Endodermal cell (in vitro differentiated cells): ENCODE measurements around the gene APOBEC3G. TPM values are rescaled to one million over a fixed set of nuclear protein-coding genes. Genes with fewer than 3 reads are reported as not detected.
A peak's percentile ranks its signal among the peaks of the same experiment; 100 is the strongest.
"Not testable (repeated sequence)": the region's sequence is repeated elsewhere in the genome, so short reads cannot be mapped to it uniquely, and the experiment has no call there.

Experiments used
- DNase-seq: peaks from one replicate; pipeline ENCODE4 v3.0.0-alpha.2; 2017
- H3K27ac ChIP-seq: 2 replicates; pipeline ENCODE4 v1.5.1; 2013; ENCODE audit warnings: mild to moderate bottlenecking, low read depth, low read length, moderate library complexity
- H3K27me3 ChIP-seq: 2 replicates; pipeline ENCODE4 v1.6.1; 2013; ENCODE audit warnings: mild to moderate bottlenecking, low read length, moderate library complexity; ENCODE audit not compliant: insufficient read depth, control insufficient read depth, poor library complexity, severe bottlenecking
- H3K36me3 ChIP-seq: 2 replicates; pipeline ENCODE4 v1.7.0; 2013; ENCODE audit warnings: mild to moderate bottlenecking, low read length, moderate library complexity; ENCODE audit not compliant: control insufficient read depth, insufficient read depth
- H3K4me1 ChIP-seq: one replicate; pipeline ENCODE4 v1.7.0; 2013; ENCODE audit warnings: low read length; ENCODE audit not compliant: control insufficient read depth, insufficient read depth
- H3K4me3 ChIP-seq: 2 replicates; pipeline ENCODE4 v1.5.1; 2013; ENCODE audit warnings: mild to moderate bottlenecking, low read length, moderate library complexity
- H3K9ac ChIP-seq: 2 replicates; pipeline ENCODE4 v1.6.1; 2013; ENCODE audit warnings: mild to moderate bottlenecking, low read length, moderate library complexity; ENCODE audit not compliant: poor library complexity, severe bottlenecking; ENCODE audit errors: extremely low read depth
- H3K9me3 ChIP-seq: 2 replicates; pipeline ENCODE4 v1.6.1; 2013; ENCODE audit warnings: mild to moderate bottlenecking, low read length, moderate library complexity; ENCODE audit not compliant: control insufficient read depth
- H3K27ac Mint-ChIP-seq: 2 replicates; pipeline ENCODE4 v1.8.0; 2020; ENCODE audit warnings: mixed read lengths
- H3K27me3 Mint-ChIP-seq: 2 replicates; pipeline ENCODE4 v1.8.0; 2021; ENCODE audit warnings: mild to moderate bottlenecking, mixed read lengths; ENCODE audit not compliant: insufficient read depth
- H3K36me3 Mint-ChIP-seq: 2 replicates; pipeline ENCODE4 v1.8.0; 2020; ENCODE audit warnings: low read depth, mixed read lengths
- H3K4me1 Mint-ChIP-seq: 2 replicates; pipeline ENCODE4 v1.8.0; 2020; ENCODE audit warnings: mixed read lengths
- H3K4me3 Mint-ChIP-seq: 2 replicates; pipeline ENCODE4 v1.8.0; 2020; ENCODE audit warnings: mild to moderate bottlenecking, moderate library complexity, mixed read lengths
- H3K9me3 Mint-ChIP-seq: 2 replicates; pipeline ENCODE4 v1.8.0; 2020; ENCODE audit warnings: mild to moderate bottlenecking, mixed read lengths
- WGBS, 2 experiments: methylation state at CpG; one replicate each; pipeline versions ENCODE4 v1.1.5 to v1.1.7; 2013; ENCODE audit warnings: missing lambda C conversion rate in 2 of 2, mixed read lengths in 1 of 2; ENCODE audit not compliant: insufficient coverage in 1 of 2, insufficient read length in 1 of 2; 5-methylcytosine and 5-hydroxymethylcytosine counted together
- total RNA-seq, 2 donors: library from RNA; stranded (reverse); fragmentation: NEBNext Ultra II Directional in 1 of 2; extraction: Animal tissue kit (Norgen Biotek cat#: 25700) in 1 of 2; gene quantifications; 2 replicates in 1 of 2; 3 replicates in 1 of 2; pipeline ENCODE4 v1.2.1, GENCODE V29; 2021
- TF ChIP-seq, protein P1 (sequence below): fragments of 200-600 bp; sonication (generic); conservative IDR thresholded peaks from 2 replicates; pipeline ENCODE4 v1.5.0; 2021; ENCODE audit warnings: antibody characterized with exemption, mild to moderate bottlenecking

Gene APOBEC3G
- total RNA-seq, 2 donors from 2014 or later = 8.7 to 19.7 TPM

DNA sequence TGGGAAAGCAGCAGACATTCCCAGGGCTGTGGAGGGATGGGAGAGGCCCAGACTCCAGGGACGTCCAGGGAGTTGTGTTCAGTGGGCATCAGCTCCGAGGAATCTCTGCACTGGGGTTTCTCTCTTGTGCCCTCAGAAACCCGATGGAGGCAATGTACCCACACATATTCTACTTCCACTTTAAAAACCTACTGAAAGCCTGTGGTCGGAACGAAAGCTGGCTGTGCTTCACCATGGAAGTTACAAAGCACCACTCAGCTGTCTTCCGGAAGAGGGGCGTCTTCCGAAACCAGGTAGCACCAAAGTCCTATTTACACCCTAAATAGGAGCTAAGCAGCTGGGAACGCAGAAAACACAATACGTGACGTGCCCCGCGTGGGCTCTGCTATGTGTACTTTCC is 47.8 kb upstream of the APOBEC3G start:
- H3K27ac ChIP-seq = no peak overlapping the region
- Mint-ChIP-seq H3K4me3 (no peak overlapping the region), H3K27me3 (no peaks in the 10 kb centered on the region), H3K4me1 (peaks cover 20% of the 10 kb centered on the region), H3K36me3 (peaks cover 19% of the 10 kb centered on the region), H3K9me3 (no peaks in the 10 kb centered on the region), H3K27ac (no peak overlapping the region)
- H3K4me3 ChIP-seq = no peak overlapping the region
- H3K9ac ChIP-seq = no peak overlapping the region
- H3K9me3 ChIP-seq = no peaks in the 10 kb centered on the region
- H3K36me3 ChIP-seq = peaks cover 10% of the 10 kb centered on the region
- H3K27me3 ChIP-seq = no peaks in the 10 kb centered on the region
- TF ChIP-seq, protein P1, sequence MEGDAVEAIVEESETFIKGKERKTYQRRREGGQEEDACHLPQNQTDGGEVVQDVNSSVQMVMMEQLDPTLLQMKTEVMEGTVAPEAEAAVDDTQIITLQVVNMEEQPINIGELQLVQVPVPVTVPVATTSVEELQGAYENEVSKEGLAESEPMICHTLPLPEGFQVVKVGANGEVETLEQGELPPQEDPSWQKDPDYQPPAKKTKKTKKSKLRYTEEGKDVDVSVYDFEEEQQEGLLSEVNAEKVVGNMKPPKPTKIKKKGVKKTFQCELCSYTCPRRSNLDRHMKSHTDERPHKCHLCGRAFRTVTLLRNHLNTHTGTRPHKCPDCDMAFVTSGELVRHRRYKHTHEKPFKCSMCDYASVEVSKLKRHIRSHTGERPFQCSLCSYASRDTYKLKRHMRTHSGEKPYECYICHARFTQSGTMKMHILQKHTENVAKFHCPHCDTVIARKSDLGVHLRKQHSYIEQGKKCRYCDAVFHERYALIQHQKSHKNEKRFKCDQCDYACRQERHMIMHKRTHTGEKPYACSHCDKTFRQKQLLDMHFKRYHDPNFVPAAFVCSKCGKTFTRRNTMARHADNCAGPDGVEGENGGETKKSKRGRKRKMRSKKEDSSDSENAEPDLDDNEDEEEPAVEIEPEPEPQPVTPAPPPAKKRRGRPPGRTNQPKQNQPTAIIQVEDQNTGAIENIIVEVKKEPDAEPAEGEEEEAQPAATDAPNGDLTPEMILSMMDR = no peak
- H3K4me1 ChIP-seq = no peaks in the 10 kb centered on the region
- WGBS, 2 experiments = 94 to 99% methylated on average over 13 of the region's 13 CpGs
- no peak for DNase-seq

DNA sequence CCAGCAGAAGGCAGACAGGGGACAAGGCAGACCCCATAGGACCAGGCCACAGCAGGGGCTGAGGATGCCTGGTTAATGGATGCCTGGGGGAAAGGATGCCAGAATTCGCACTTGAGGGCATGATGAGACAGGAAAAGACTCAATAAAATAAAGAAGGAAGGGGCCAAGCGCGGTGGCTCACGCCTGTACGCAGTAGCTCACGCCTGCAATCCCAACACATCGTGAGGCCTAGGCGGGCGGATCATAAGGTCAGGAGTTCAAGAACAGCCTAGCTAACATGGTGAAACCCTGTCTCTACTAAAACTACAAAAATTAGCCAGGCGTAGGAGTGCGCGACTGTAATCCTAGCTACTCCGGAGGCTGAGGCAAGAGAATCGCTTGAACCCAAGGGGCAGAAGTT is 46.4 kb upstream of the APOBEC3G start:
- no peaks in the 10 kb centered on the region for H3K36me3 ChIP-seq
- H3K27ac ChIP-seq = no peak overlapping the region
- WGBS, 2 experiments = 97% methylated on average over 14 of the region's 14 CpGs
- H3K4me3 ChIP-seq = no peak overlapping the region
- no peak for DNase-seq
- H3K27me3 ChIP-seq = no peaks in the 10 kb centered on the region
- H3K27ac Mint-ChIP-seq = no peak overlapping the region
- TF ChIP-seq, protein P1 = no peak
- H3K9ac ChIP-seq = no peak overlapping the region
- H3K9me3 Mint-ChIP-seq = no peaks in the 10 kb centered on the region
- H3K4me1 Mint-ChIP-seq = peaks cover 21% of the 10 kb centered on the region
- H3K36me3 Mint-ChIP-seq = peaks cover 11% of the 10 kb centered on the region
- H3K27me3 Mint-ChIP-seq = no peaks in the 10 kb centered on the region
- H3K9me3 ChIP-seq = no peaks in the 10 kb centered on the region
- H3K4me3 Mint-ChIP-seq = no peak overlapping the region
- no peaks in the 10 kb centered on the region for H3K4me1 ChIP-seq

DNA sequence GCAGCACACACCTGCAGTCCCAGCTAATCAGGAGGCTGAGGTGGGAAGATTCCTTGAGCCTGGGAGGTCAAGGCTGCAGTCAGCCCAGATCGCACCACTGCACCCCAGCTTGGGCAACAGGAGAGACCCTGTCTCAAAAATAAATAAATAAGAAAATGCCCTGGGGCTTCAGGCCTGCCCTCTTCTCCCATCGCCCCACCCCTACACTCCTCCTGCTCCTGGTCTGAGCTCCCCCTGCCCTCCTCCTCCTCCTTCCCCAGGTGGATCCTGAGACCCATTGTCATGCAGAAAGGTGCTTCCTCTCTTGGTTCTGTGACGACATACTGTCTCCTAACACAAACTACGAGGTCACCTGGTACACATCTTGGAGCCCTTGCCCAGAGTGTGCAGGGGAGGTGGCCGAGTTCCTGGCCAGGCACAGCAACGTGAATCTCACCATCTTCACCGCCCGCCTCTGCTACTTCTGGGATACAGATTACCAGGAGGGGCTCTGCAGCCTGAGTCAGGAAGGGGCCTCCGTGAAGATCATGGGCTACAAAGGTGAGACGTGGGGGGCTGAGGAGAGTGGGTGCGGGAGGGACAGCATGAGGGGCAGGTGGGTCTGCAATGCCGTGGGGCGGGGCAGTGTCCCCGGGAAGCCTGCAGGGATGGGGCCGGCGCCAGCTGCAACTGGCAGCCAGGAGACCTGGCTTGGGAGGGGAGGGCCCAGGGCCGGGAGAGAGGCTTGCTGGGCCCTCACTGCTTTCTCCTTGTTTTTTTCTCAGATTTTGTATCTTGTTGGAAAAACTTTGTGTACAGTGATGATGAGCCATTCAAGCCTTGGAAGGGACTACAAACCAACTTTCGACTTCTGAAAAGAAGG is 45.4 kb upstream of the APOBEC3G start:
- not testable (repeated sequence) for H3K4me3 ChIP-seq, H3K9me3 ChIP-seq, H3K9ac ChIP-seq, H3K9me3 Mint-ChIP-seq, H3K36me3 ChIP-seq, H3K27ac ChIP-seq, H3K27me3 Mint-ChIP-seq, H3K27me3 ChIP-seq, H3K4me1 ChIP-seq
- peak; percentile 73 for DNase-seq
- peak overlapping the region; percentile 47 for H3K4me3 Mint-ChIP-seq
- peaks cover 22% of the 10 kb centered on the region for H3K4me1 Mint-ChIP-seq
- H3K27ac Mint-ChIP-seq = peak overlapping the region; percentile 72
- H3K36me3 Mint-ChIP-seq = peaks cover 11% of the 10 kb centered on the region
- 73 to 84% methylated on average over 4 to 16 of the region's 18 CpGs for WGBS, 2 experiments

DNA sequence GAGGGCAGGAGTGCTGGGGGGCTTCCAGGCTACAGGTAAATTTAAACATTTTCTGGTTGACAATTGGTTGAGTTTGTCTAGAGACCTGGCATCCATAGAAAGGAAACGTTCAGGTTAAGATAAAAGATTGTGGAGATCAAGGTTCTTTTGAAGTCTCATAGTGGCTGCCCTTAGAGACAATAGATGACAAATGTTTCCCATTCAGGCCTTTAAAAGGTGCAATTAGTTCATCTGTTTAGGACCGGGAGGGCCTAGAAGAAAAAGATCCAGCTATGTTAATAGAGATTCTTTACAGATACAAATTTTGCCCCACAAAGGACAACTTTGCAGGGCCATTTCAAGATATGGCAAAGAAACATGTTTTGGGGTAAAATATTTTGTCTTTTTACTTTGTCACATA is 40.0 kb upstream of the APOBEC3G start:
- Mint-ChIP-seq H3K27ac (peak overlapping the region; percentile 91), H3K36me3 (peaks cover 11% of the 10 kb centered on the region), H3K4me1 (peaks cover 50% of the 10 kb centered on the region)
- DNase-seq, H3K4me3 Mint-ChIP-seq, H3K9me3 ChIP-seq, H3K36me3 ChIP-seq, H3K27ac ChIP-seq, H3K9ac ChIP-seq, H3K4me3 ChIP-seq, H3K27me3 ChIP-seq, H3K9me3 Mint-ChIP-seq, H3K27me3 Mint-ChIP-seq, H3K4me1 ChIP-seq: not testable (repeated sequence)
- 17 to 23% methylated on average over 2 of the region's 2 CpGs for WGBS, 2 experiments
